Measurements from ENCODE around the gene ATXN10.

The ATXN10 gene

DNA sequence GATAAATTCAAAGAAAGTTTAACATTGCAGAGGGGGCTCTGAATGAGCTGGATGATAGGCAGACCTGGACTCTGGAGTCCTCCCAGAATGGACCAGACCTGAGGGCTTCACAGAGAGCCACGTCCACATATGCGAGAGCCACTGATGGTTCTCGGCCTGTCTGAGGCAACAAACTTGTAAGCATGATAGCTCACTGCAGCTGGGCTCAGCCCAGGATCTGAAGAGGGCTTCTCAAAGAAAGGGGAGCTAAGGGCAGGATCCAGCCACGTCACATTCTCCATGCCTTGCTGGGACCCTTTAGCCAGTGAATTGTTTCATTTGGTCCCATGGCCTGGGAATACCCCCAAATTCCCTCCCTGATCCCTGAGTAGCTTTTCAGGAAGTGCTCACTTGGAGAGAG lies 98.9 kb downstream of the ATXN10 start:
- H3F3A ChIP-seq (ENCODE audit: control insufficient read depth, insufficient read depth), result peaks cover 67% of the 10 kb centered on the region
- H4K20me1 ChIP-seq (ENCODE audit: control insufficient read depth, insufficient read depth, low read depth, low read length), result no peaks in the 10 kb centered on the region
- H3K4me2 ChIP-seq (ENCODE audit: low read length), result peak overlapping the region; percentile 78
- peaks cover 58% of the 10 kb centered on the region for H3K36me3 ChIP-seq (ENCODE audit: control insufficient read depth, low read length)
- peak overlapping the region; percentile 100 for H3K27ac ChIP-seq (ENCODE audit: low read depth, low read length)
- H3K27me3 ChIP-seq (ENCODE audit: control insufficient read depth, low read length), result no peaks in the 10 kb centered on the region
- TF ChIP-seq EZH2phosphoT487 (IDR thresholded peaks at IDR 0.05; ENCODE audit: borderline replicate concordance, low read length), result no peak
- TF ChIP-seq, protein P1, sequence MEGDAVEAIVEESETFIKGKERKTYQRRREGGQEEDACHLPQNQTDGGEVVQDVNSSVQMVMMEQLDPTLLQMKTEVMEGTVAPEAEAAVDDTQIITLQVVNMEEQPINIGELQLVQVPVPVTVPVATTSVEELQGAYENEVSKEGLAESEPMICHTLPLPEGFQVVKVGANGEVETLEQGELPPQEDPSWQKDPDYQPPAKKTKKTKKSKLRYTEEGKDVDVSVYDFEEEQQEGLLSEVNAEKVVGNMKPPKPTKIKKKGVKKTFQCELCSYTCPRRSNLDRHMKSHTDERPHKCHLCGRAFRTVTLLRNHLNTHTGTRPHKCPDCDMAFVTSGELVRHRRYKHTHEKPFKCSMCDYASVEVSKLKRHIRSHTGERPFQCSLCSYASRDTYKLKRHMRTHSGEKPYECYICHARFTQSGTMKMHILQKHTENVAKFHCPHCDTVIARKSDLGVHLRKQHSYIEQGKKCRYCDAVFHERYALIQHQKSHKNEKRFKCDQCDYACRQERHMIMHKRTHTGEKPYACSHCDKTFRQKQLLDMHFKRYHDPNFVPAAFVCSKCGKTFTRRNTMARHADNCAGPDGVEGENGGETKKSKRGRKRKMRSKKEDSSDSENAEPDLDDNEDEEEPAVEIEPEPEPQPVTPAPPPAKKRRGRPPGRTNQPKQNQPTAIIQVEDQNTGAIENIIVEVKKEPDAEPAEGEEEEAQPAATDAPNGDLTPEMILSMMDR (IDR thresholded peaks at IDR 0.05; ENCODE audit: low read depth, low read length, poor library complexity, severe bottlenecking), result no peak
- H3K4me3 ChIP-seq (ENCODE audit: low read length), result peak overlapping the region; percentile 57
- peaks cover 100% of the 10 kb centered on the region for H3K4me1 ChIP-seq (ENCODE audit: control insufficient read depth, low read length)
- no peaks in the 10 kb centered on the region for H3K9me3 ChIP-seq (ENCODE audit: control insufficient read depth, insufficient read depth, low read length)
- H3K9me2 ChIP-seq (replicated peaks; ENCODE audit: control insufficient read depth, low read length), result no peaks in the 10 kb centered on the region
- H3K79me2 ChIP-seq (ENCODE audit: control insufficient read depth, low read length), result peaks cover 77% of the 10 kb centered on the region

DNA sequence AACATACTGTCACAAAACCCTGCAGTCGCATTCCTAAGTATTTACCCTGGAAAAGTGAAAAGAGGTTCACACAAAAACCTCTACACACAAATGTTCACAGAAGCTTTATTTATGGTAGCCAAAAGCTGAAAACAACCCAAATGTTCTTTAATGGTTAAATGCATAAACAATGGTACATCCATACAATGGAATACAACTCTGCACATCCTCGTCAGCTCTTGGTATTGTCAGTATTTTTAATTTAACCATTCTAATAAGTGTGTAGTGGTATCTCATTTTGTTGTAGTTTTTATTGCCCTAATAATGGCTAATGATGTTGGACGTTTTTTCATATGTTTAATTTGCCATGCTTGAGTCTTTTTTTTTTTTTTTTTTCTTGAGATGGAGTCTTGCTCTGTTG lies 99.4 kb downstream of the ATXN10 start:
- Histone ChIP-seq H3K36me3 (ENCODE audit: control insufficient read depth, low read length) (peaks cover 56% of the 10 kb centered on the region), H3K27me3 (ENCODE audit: control insufficient read depth, low read length) (no peaks in the 10 kb centered on the region), H3K4me1 (ENCODE audit: control insufficient read depth, low read length) (peaks cover 100% of the 10 kb centered on the region), H3K27ac (ENCODE audit: low read depth, low read length) (peak overlapping the region; percentile 100), H3K4me2 (ENCODE audit: low read length) (peak overlapping the region; percentile 78), H3K9me3 (ENCODE audit: control insufficient read depth, insufficient read depth, low read length) (no peaks in the 10 kb centered on the region), H3K79me2 (ENCODE audit: control insufficient read depth, low read length) (peaks cover 75% of the 10 kb centered on the region), H4K20me1 (ENCODE audit: control insufficient read depth, insufficient read depth, low read depth, low read length) (no peaks in the 10 kb centered on the region), H3K4me3 (ENCODE audit: low read length) (peak overlapping the region; percentile 57), H3F3A (ENCODE audit: control insufficient read depth, insufficient read depth) (peaks cover 72% of the 10 kb centered on the region), H3K9me2 (replicated peaks; ENCODE audit: control insufficient read depth, low read length) (no peaks in the 10 kb centered on the region)
- TF ChIP-seq, protein P1 (IDR thresholded peaks at IDR 0.05; ENCODE audit: low read depth, low read length, poor library complexity, severe bottlenecking), result no peak
- TF ChIP-seq EZH2phosphoT487 (IDR thresholded peaks at IDR 0.05; ENCODE audit: borderline replicate concordance, low read length), result no peak

DNA sequence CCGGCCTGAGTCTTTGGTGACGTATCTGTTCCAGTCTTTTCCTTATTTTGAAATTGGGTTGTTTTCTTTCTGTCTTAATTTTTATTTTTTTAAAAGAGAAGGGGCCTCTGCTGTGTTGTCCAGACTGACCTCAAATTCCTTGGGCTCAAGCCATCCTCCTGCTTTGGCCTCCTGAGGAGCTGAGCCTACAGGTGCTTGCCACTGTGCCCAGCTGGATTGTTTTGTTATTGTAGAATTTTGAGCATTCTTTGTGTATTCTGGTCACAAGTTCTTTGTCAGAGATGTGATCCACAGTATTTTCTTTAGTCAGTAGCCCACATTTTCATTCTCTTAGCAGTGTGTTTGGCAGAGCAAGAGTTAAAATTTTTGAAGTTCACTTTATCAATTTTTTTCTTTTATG lies 100.1 kb downstream of the ATXN10 start:
- no peaks in the 10 kb centered on the region for H3K9me2 ChIP-seq (replicated peaks; ENCODE audit: control insufficient read depth, low read length)
- H3K4me2 ChIP-seq (ENCODE audit: low read length), result peak overlapping the region; percentile 90
- TF ChIP-seq, protein P1 (IDR thresholded peaks at IDR 0.05; ENCODE audit: low read depth, low read length, poor library complexity, severe bottlenecking), result no peak
- no peak for TF ChIP-seq EZH2phosphoT487 (IDR thresholded peaks at IDR 0.05; ENCODE audit: borderline replicate concordance, low read length)
- peaks cover 74% of the 10 kb centered on the region for H3K79me2 ChIP-seq (ENCODE audit: control insufficient read depth, low read length)
- H3K4me1 ChIP-seq (ENCODE audit: control insufficient read depth, low read length), result peaks cover 100% of the 10 kb centered on the region
- H3K4me3 ChIP-seq (ENCODE audit: low read length), result peak overlapping the region; percentile 66; the same call in 1 of the 2 replicates
- H3F3A ChIP-seq (ENCODE audit: control insufficient read depth, insufficient read depth), result peaks cover 74% of the 10 kb centered on the region
- H3K27me3 ChIP-seq (ENCODE audit: control insufficient read depth, low read length), result no peaks in the 10 kb centered on the region
- H3K9me3 ChIP-seq (ENCODE audit: control insufficient read depth, insufficient read depth, low read length), result no peaks in the 10 kb centered on the region
- H3K36me3 ChIP-seq (ENCODE audit: control insufficient read depth, low read length), result peaks cover 51% of the 10 kb centered on the region
- H4K20me1 ChIP-seq (ENCODE audit: control insufficient read depth, insufficient read depth, low read depth, low read length), result no peaks in the 10 kb centered on the region
- peak overlapping the region; percentile 100 for H3K27ac ChIP-seq (ENCODE audit: low read depth, low read length)

All from DOHH2 (cell line).